IPS-11a (cell line): Measurements from ENCODE around the gene ADNP.

ENCODE experiments used
- H3K4me3 ChIP-seq: one replicate; pipeline ENCODE4 v1.5.1; 2013; ENCODE audit warnings: low read depth, low read length, control low read depth

Gene ADNP

DNA sequence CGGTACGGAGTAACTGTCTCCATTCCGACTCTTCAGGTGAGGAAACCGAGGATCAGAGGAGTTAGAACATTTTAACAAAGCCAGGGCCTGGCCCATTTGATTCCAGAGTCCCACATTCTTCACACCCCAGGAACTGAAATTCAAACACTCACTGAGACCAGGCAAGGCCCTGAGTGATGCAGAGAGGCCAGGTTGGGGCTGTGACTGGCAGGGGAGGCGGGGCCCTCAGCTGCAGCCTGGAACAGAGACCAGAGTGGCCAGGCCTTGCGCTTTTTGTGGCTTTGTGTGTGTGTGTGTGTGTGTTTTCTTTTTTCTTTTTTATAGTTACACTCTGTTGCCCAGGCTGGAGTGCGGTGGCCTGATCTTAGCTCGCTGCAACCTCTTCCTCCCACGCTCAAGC lies 79.2 kb downstream of the ADNP start:
- no peak overlapping the region for H3K4me3 ChIP-seq

DNA sequence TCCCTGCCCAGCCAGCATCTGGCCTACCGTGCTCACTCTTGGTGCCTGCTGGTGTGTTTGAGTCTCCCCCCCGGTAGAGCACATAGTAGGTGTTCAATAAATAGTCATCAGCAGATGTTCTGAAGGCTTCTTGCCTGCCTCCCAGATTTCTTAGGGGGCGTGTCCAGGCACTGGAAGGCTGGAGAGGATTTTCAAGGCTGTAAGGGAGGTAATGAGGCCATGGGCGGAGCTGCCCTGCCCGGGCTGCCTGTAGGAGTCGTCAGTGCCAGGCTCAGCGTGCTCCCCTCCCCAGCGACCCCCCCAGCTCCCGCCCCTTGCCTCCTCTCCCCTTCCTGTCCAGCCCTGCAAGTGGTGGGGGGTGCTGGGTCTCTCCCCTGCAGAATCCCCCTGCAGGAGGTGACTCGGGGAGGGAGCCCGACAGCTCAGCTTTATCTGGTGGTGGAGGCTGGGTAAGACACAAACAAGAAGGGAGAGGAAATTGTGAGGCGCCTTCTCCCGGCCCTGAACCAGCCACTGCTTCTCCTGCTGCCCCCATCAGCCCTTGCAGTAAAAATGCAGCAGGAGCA lies 80.4 kb downstream of the ADNP start:
- H3K4me3 ChIP-seq = no peak overlapping the region

DNA sequence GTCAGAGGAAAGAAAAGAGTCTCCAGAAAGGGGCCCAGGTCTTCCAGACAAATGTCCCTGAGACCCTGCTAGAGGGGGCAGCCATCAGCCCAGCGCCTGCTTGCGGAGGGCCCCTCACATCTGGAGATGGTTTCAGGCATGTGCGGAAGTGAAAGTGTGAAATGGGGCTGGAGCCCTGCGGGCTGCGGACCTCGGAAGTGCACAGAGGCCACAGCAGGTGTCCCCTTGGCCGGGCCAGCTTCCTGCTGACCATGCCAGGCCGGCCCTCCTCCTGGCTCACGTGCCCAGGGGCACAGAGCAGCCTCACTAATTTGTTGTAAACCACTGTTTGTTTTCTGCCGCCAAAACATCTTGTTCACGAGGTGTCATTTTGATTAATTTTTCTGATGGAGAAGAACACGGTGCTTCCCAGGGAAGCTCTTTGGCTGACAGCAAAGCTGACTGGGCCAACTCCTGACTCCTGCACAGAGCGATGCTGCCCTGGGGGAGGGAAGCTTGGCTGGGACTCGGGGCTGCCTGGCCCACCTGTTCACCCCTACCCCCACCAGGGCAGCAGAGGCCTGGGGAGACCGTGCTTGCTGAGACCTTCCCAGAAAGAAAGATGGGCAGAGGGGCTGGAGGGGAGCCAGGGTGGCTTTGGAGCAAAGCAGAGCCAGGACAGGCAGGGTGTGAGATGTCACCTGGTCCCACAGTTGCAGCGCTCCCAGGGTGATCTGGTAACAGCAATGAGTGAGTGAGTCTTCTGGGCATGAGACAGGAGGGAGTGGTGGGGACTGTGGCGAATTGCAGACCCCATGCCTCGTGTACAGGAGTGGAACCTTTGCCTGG lies 82.2 kb downstream of the ADNP start:
- H3K4me3 ChIP-seq = no peak overlapping the region

DNA sequence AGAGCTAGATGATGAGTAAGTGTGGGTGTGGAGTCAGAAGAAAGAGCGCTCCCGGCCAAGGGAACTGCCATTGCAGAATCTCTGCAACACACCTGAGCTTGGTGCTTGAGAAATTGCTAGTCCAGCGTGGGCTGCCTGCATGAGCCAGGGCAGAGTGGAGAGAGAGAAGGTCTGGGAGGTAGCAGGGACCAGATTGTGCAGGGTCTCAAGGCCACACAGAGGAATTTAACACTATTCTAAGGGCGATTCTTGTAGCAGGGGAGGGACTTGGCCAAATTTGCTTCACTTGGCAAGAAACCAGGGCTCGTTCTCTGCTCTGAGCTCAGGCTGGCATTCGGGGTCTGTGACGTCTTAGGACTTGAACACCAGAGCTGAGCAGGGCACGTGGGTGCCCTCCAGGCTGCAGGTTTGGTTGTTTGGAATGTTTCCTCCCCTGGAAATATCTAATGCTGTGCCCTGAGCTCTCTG lies 82.9 kb downstream of the ADNP start:
- H3K4me3 ChIP-seq = no peak overlapping the region

DNA sequence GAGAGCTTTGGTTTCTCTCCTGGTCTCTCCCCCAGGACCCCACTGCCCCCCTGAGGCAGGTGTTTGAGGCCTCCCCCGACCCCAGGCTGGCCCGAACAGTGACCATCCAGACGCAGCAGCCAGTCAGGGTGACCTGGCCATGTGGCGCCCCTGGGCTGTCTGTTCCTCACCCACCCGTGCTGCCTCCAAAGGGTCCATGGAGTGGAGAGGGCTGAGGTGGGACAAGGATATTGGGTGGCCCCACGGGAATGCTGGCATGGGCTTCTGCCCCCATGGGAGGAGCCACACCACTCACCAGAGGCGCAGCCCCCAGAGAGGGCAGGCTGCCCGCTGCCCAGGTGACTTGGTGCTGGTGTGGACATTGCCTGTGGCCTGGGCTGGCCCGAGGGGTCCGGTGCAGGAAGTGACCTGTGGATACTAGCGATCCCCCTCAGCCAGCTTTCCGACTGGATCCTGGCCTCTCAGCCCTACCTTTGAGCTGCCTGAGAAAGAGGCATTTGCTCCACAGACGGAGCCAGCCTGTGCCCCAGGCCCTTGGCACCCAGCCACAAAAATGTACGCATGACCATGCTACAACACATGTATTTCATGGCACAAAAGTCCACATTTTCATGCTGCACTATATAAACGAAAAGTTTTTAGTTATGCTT lies 85.5 kb downstream of the ADNP start:
- no peak overlapping the region for H3K4me3 ChIP-seq

DNA sequence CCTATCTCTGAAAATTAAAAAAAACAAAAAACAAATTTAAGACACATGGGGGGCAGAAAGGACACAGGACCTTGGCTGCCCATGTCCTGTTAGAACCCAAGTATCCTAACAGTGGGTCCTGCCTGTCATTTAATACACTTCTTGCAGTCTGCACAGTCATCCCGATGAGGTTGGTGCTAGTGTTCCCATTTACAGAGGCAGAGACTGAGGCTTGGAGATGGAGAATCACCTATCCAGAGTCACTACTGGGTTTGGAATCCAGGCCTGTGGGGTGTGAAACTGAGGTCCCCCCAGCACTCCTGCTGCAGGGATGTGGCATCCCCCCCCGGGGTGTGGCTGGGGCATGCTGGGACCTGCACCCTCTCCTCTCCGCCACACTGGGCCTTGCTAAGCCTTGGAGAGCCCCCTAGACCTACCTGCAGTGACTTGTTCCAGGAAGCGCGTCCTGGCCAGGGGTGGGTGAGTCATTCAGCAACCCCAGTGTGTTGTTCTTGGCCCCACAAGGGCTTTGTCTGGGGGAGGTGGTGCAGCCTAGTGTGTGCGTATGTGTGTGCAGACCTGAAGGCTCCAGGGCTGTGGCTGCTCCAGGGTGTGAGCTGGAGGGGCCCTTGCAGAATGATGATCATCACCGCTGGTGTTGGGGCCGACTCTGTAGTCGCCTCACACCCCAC lies 86.7 kb downstream of the ADNP start:
- no peak overlapping the region for H3K4me3 ChIP-seq

DNA sequence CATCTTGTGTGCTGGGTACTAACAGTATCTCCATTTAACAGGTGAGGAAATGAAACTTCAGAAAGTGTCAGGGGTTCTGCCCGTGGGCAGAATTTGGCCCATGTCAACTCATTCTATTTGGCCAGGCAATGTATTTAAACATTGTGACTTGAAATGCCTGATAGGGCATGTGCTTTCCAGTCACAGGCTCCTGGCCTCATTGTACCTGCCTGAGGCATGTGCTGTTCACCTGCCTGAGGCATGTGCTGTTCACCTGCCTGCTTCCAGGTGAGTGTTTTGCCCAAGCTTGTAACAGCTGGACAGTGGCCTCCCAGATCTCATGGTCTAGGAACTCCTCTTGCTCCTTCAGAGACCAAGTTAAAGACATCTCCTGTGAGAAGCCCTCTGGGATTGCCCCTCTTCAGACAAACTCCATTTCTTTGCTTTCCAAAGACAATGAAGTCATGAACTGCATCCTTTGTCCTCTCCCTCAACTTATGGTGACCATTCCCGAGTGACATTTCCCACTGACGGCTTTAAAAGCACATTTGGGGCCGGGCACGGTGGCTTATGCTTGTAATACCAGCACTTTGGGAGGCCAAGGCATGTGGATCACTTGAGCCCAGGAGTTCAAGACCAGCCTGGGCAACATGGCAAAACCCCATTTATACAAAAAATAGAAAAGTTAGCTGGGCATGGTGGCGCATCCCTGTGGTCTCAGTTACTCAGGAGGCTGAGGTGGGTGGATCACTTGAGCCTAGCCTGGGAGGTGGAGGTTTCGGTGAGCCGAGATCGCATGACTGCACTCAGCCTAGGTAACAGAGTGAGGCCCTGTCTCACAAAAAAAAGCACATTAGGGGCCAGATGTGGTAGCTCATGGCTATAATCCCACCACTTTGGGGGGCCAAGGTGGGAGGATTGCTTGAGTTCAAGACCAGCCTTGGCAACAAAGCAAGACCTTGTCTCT lies 87.6 kb downstream of the ADNP start:
- H3K4me3 ChIP-seq = no peak overlapping the region

DNA sequence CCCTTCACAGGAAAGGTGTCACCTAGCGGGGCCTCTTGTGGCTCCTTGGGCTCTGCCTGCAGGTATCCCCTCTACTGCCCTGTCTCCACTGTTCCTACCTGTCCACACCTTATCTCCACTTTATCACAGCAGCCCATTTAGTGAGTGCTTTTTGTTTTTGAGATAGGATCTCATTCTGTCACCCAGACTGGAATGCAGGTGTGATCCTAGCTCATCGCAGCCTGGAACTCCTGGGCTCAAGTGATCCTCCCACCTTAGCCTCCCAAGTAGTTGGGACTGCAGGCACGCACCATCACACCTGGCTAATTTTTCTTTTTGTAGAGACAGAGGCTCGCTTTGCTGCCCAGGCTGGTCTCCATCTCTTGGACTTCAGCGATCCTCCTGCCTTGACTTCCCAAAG lies 88.4 kb downstream of the ADNP start:
- no peak overlapping the region for H3K4me3 ChIP-seq
